Measurements from ENCODE around the gene SYNE3.

- TF ChIP-seq CTCF (IDR thresholded peaks at IDR 0.05) (no peak), POLR2A (IDR thresholded peaks at IDR 0.05) (no peak), POLR2AphosphoS5 (IDR thresholded peaks at IDR 0.05) (no peak)
Observed at GRCh38 chr14:95490727-95491451, 25.6 kb downstream of the SYNE3 start.

All from prostate gland (tissue), 2 donors.